H1 (cell line): ENCODE data around the gene NEU3. TPM values are rescaled to one million over a fixed set of nuclear protein-coding genes. Genes with fewer than 3 reads are reported as not detected.

ENCODE experiments used
- CTCF ChIA-PET: fragments of 300-600 bp; sonication (Branson Sonifier 250); formaldehyde crosslinking; loops from one replicate; lab custom pipeline; 2021; ENCODE audit not compliant: partially characterized antibody; lab: Charles Lee
- POLR2A ChIA-PET: fragments of 300-600 bp; sonication (Branson Sonifier 250); formaldehyde crosslinking; loops from one replicate; lab custom pipeline; 2021; ENCODE audit warnings: inconsistent platforms; ENCODE audit not compliant: partially characterized antibody; lab: Charles Lee
- DNase-seq, 2 experiments: peaks; one replicate each; pipeline versions ENCODE4 v3.0.0 to v3.0.0-alpha.2; 2010 to 2022; ENCODE audit warnings: low spot score in 2 of 2, low read depth in 1 of 2, mixed read lengths in 1 of 2
- FAIRE-seq: peaks from 2 replicates; lab custom pipeline; 2011; peaks lifted over from hg19 to GRCh38; lab: Jason Lieb, UNC
- H2AFZ ChIP-seq: 2 replicates; pipeline ENCODE4 v1.8.1; 2012; ENCODE audit warnings: low read length, inconsistent platforms
- H2AK5ac ChIP-seq: 2 replicates; pipeline ENCODE4 v1.6.1; 2013; ENCODE audit warnings: low read depth, low read length
- H2BK120ac ChIP-seq: replicated peaks from 2 replicates; pipeline ENCODE3; 2013; ENCODE audit warnings: low read depth, low read length, inconsistent platforms
- H2BK12ac ChIP-seq: 2 replicates; pipeline ENCODE4 v1.6.1; 2013; ENCODE audit warnings: low read depth, low read length
- H2BK15ac ChIP-seq: 2 replicates; pipeline ENCODE4 v1.6.1; 2013; ENCODE audit warnings: low read length
- H2BK20ac ChIP-seq: 2 replicates; pipeline ENCODE4 v1.6.1; 2013; ENCODE audit warnings: low read length
- H2BK5ac ChIP-seq: 2 replicates; pipeline ENCODE4 v1.6.1; 2013; ENCODE audit warnings: low read depth, low read length
- H3K14ac ChIP-seq: 2 replicates; pipeline ENCODE4 v1.6.1; 2013; ENCODE audit warnings: inconsistent platforms; ENCODE audit not compliant: insufficient read length
- H3K18ac ChIP-seq: 2 replicates; pipeline ENCODE4 v1.6.1; 2013; ENCODE audit warnings: low read length; ENCODE audit errors: extremely low read depth
- H3K23ac ChIP-seq: 2 replicates; pipeline ENCODE4 v1.6.1; 2013; ENCODE audit warnings: inconsistent platforms; ENCODE audit not compliant: insufficient read length
- H3K23me2 ChIP-seq: 2 replicates; pipeline ENCODE4 v1.6.1; 2013; ENCODE audit warnings: low read depth, low read length
- H3K27ac ChIP-seq: 2 replicates; pipeline ENCODE4 v1.6.1; 2011; ENCODE audit warnings: low read depth, low read length, inconsistent platforms
- H3K27me3 ChIP-seq, 4 experiments: replicated peaks in 1 of 4; 1 replicate in 1 of 4; 2 replicates in 3 of 4; pipeline versions ENCODE4 v1.6.1 to v1.8.1; 2011 to 2013; ENCODE audit warnings: low read length in 3 of 4, mild to moderate bottlenecking in 3 of 4, inconsistent platforms in 2 of 4, mixed read lengths in 2 of 4, moderate library complexity in 1 of 4; ENCODE audit not compliant: control insufficient read depth in 3 of 4, insufficient read depth in 3 of 4; ENCODE audit errors: extremely low read depth in 1 of 4
- H3K36me3 ChIP-seq, 4 experiments: 2 replicates each; pipeline versions ENCODE4 v1.6.1 to v1.8.1; 2011 to 2013; ENCODE audit warnings: mild to moderate bottlenecking in 4 of 4, low read length in 3 of 4, moderate library complexity in 2 of 4, control low read depth in 1 of 4, inconsistent platforms in 1 of 4; ENCODE audit not compliant: insufficient read depth in 4 of 4, control insufficient read depth in 2 of 4
- H3K4ac ChIP-seq: replicated peaks from 2 replicates; pipeline ENCODE3; 2013; ENCODE audit warnings: low read length, low read depth, mixed read lengths, inconsistent platforms; ENCODE audit not compliant: insufficient read length
- H3K4me1 ChIP-seq, 4 experiments: replicated peaks in 1 of 4; 1 replicate in 1 of 4; 2 replicates in 3 of 4; pipeline versions ENCODE4 v1.6.1 to v1.8.1; 2011 to 2013; ENCODE audit warnings: low read length in 3 of 4, inconsistent platforms in 2 of 4, mixed read lengths in 1 of 4; ENCODE audit not compliant: insufficient read depth in 4 of 4, control insufficient read depth in 3 of 4
- H3K4me2 ChIP-seq, 2 experiments: 2 replicates each; pipeline versions ENCODE4 v1.6.1 to v1.8.1; 2011 to 2013; ENCODE audit warnings: low read depth in 2 of 2, low read length in 2 of 2, control low read depth in 1 of 2, inconsistent platforms in 1 of 2, mild to moderate bottlenecking in 1 of 2; ENCODE audit not compliant: insufficient read depth in 1 of 2
- H3K4me3 ChIP-seq, 4 experiments: fragments of 200-600, 300-600 bp in 1 of 4; sonication (generic), shearing (Covaris generic), sonication (Bioruptor Twin) in 1 of 4; 2 replicates each; pipeline versions ENCODE4 v1.5.1 to v1.8.1; 2011 to 2016; ENCODE audit warnings: low read length in 4 of 4, low read depth in 3 of 4, control low read depth in 2 of 4, inconsistent platforms in 2 of 4, mild to moderate bottlenecking in 2 of 4, mixed read lengths in 1 of 4, moderate library complexity in 1 of 4; ENCODE audit not compliant: insufficient read depth in 2 of 4; ENCODE audit errors: extremely low read depth in 1 of 4
- H3K56ac ChIP-seq: replicated peaks from 2 replicates; pipeline ENCODE3; 2013; ENCODE audit warnings: low read depth, mild to moderate bottlenecking, mixed read lengths, low read length, inconsistent platforms; ENCODE audit not compliant: insufficient read length
- H3K79me1 ChIP-seq: 2 replicates; pipeline ENCODE4 v1.6.1; 2013; ENCODE audit warnings: low read depth, low read length, control low read depth
- H3K79me2 ChIP-seq, 2 experiments: 2 replicates each; pipeline versions ENCODE4 v1.6.1 to v1.8.1; 2012 to 2013; ENCODE audit warnings: low read length in 2 of 2, mild to moderate bottlenecking in 2 of 2, inconsistent platforms in 1 of 2; ENCODE audit not compliant: insufficient read depth in 2 of 2, control insufficient read depth in 1 of 2
- H3K9ac ChIP-seq, 4 experiments: replicated peaks in 1 of 4; 1 replicate in 1 of 4; 2 replicates in 3 of 4; pipeline versions ENCODE4 v1.6.1 to v1.8.1; 2011 to 2013; ENCODE audit warnings: low read depth in 3 of 4, low read length in 3 of 4, control low read depth in 2 of 4, mild to moderate bottlenecking in 2 of 4, moderate library complexity in 2 of 4, inconsistent platforms in 1 of 4; ENCODE audit errors: extremely low read depth in 1 of 4
- H3K9me3 ChIP-seq, 2 experiments: 2 replicates each; pipeline versions ENCODE4 v1.6.1 to v1.8.1; 2012 to 2013; ENCODE audit warnings: mild to moderate bottlenecking in 2 of 2, moderate library complexity in 2 of 2, control low read depth in 1 of 2, inconsistent platforms in 1 of 2, low read depth in 1 of 2, low read length in 1 of 2, mixed read lengths in 1 of 2; ENCODE audit not compliant: insufficient read depth in 2 of 2
- H4K20me1 ChIP-seq, 2 experiments: replicated peaks in 1 of 2; 2 replicates each; pipeline versions ENCODE3 to v1.8.1; 2011 to 2013; ENCODE audit warnings: inconsistent platforms in 2 of 2, low read length in 2 of 2, mild to moderate bottlenecking in 1 of 2; ENCODE audit not compliant: insufficient read depth in 2 of 2, control insufficient read depth in 1 of 2
- H4K5ac ChIP-seq: 2 replicates; pipeline ENCODE4 v1.6.1; 2013; ENCODE audit warnings: low read length, low read depth, mixed read lengths, inconsistent platforms; ENCODE audit not compliant: insufficient read length
- H4K8ac ChIP-seq: 2 replicates; pipeline ENCODE4 v1.8.0; 2013; ENCODE audit warnings: mild to moderate bottlenecking, moderate library complexity, low read length, inconsistent platforms; ENCODE audit not compliant: insufficient read depth; ENCODE audit errors: extremely low read depth
- H4K91ac ChIP-seq: replicated peaks from 2 replicates; pipeline ENCODE3; 2013; ENCODE audit warnings: low read length, mixed read lengths, inconsistent platforms; ENCODE audit not compliant: insufficient read length
- BACH1 ChIP-seq: IDR thresholded peaks from 2 replicates; pipeline ENCODE4 v1.6.1; 2012; ENCODE audit warnings: low read length, improper control_type of control experiment
- BCL11A ChIP-seq, 2 experiments: IDR thresholded peaks; one replicate each; pipeline ENCODE4 v1.6.1; 2011; ENCODE audit warnings: low read depth in 2 of 2, low read length in 2 of 2, mild to moderate bottlenecking in 2 of 2
- E2F6 ChIP-seq: IDR thresholded peaks from 2 replicates; pipeline ENCODE4 v1.6.1; 2012; ENCODE audit warnings: inconsistent platforms
- GTF2F1 ChIP-seq: IDR thresholded peaks from 2 replicates; pipeline ENCODE4 v1.6.1; 2012; ENCODE audit warnings: low read depth, low read length, improper control_type of control experiment, borderline replicate concordance
- KDM5A ChIP-seq: fragments of 200-600 bp; IDR thresholded peaks from 2 replicates; pipeline ENCODE4 v1.7.1; 2012; ENCODE audit warnings: mild to moderate bottlenecking, low read length, inconsistent platforms, mixed read lengths
- NANOG ChIP-seq: IDR thresholded peaks from 2 replicates; pipeline ENCODE4 v1.6.1; 2011; ENCODE audit warnings: low read length, low read depth, mild to moderate bottlenecking, inconsistent platforms; ENCODE audit not compliant: insufficient read depth, poor library complexity, severe bottlenecking
- NRF1 ChIP-seq: IDR thresholded peaks from 2 replicates; pipeline ENCODE4 v1.6.1; 2011; ENCODE audit warnings: mild to moderate bottlenecking, low read depth, low read length, improper control_type of control experiment
- PHF8 ChIP-seq: fragments of 200-600 bp; sonication (generic); conservative IDR thresholded peaks from 2 replicates; pipeline ENCODE4 v1.7.1; 2012; ENCODE audit warnings: low read depth, mild to moderate bottlenecking, inconsistent platforms, low read length, moderate library complexity
- RBBP5 ChIP-seq: IDR thresholded peaks from 2 replicates; pipeline ENCODE4 v1.7.1; 2012; ENCODE audit warnings: low read depth, mild to moderate bottlenecking, inconsistent platforms, low read length, moderate library complexity, borderline replicate concordance
- SP1 ChIP-seq: IDR thresholded peaks from 2 replicates; pipeline ENCODE4 v1.6.1; 2011; ENCODE audit warnings: low read depth, low read length
- SRF ChIP-seq: IDR thresholded peaks from 2 replicates; pipeline ENCODE4 v1.6.1; 2011; ENCODE audit warnings: mild to moderate bottlenecking, low read depth, low read length, moderate library complexity
- TBP ChIP-seq: IDR thresholded peaks from 2 replicates; pipeline ENCODE4 v1.6.1; 2011; ENCODE audit warnings: low read depth, low read length, improper control_type of control experiment
- WGBS, 2 experiments: shearing (Covaris generic) in 1 of 2; methylation state at CpG; one replicate each; pipeline versions ENCODE4 v1.1.6 to v1.1.7; 2013 to 2015; ENCODE audit warnings: low lambda C conversion rate in 2 of 2, mixed read lengths in 2 of 2, inconsistent platforms in 1 of 2, low coverage in 1 of 2, missing lambda C conversion rate in 1 of 2; ENCODE audit not compliant: insufficient replicate concordance in 2 of 2, insufficient coverage in 1 of 2, insufficient read length in 1 of 2; ENCODE audit errors: extremely low coverage in 1 of 2, missing lambda C conversion rate in 1 of 2; 5-methylcytosine and 5-hydroxymethylcytosine counted together
- polyA plus RNA-seq, 7 experiments: library from polyadenylated mRNA; depleted of rRNA in 3 of 7; stranded (reverse) in 5 of 7; unstranded in 2 of 7; fragments of >200 nt in 5 of 7; fragments of 200-250 nt in 2 of 7; gene quantifications; 1 replicate in 5 of 7; 2 replicates in 1 of 7; 4 replicates in 1 of 7; pipeline versions ENCODE4 v1.2.1 to v1.2.3, GENCODE V29; 2011 to 2013; ENCODE audit warnings: missing spikeins in 2 of 7, mixed read lengths in 2 of 7
- total RNA-seq: library from RNA; stranded (reverse); fragmentation: NEBNext Ultra II Directional; extraction: Animal tissue kit (Norgen Biotek cat#: 25700); gene quantifications from 2 replicates; pipeline ENCODE4 v1.2.1, GENCODE V29; 2021
- TF ChIP-seq, protein P1 (sequence below): IDR thresholded peaks from 2 replicates; pipeline ENCODE4 v1.6.1; 2011; ENCODE audit warnings: low read depth, mild to moderate bottlenecking, low read length; ENCODE audit not compliant: insufficient read depth

NEU3 gene
- total and polyA plus RNA-seq, 2 of the 8 experiments (the other 6 are each of a cell fraction or from before 2014, with no cell fraction given) = 8.9 to 15.6 TPM

- Histone ChIP-seq H2BK20ac (no peak overlapping the region), H3K4ac (no peak overlapping the region), H2BK12ac (no peak overlapping the region), H3K27me3 (no peaks in the 10 kb centered on the region), H4K5ac (no peak overlapping the region), H3K18ac (no peak overlapping the region), H3K56ac (no peak overlapping the region), H4K91ac (no peak overlapping the region), H2AK5ac (no peak overlapping the region), H4K8ac (no peak overlapping the region), H4K20me1 (no peaks in the 10 kb centered on the region), H3K14ac (no peak overlapping the region), H2BK5ac (no peak overlapping the region), H3K4me1 (no peaks in the 10 kb centered on the region; a peak in 2 of 7 replicates), H3K23me2 (no peaks in the 10 kb centered on the region; the same call in 1 of the 2 replicates), H2BK120ac (no peak overlapping the region), H3K23ac (no peak overlapping the region), H2BK15ac (no peak overlapping the region), H2AFZ (no peak overlapping the region), H3K9me3 (peaks cover 0 to 4% of the 10 kb centered on the region in 2 experiments; a peak in 1 of 4 replicates), H3K9ac (no peak overlapping the region), H3K4me3 (no peak overlapping the region), H3K4me2 (no peak overlapping the region), H3K36me3 (no peaks in the 10 kb centered on the region), H3K79me1 (no peaks in the 10 kb centered on the region), H3K27ac (no peak overlapping the region), H3K79me2 (no peaks in the 10 kb centered on the region)
- DNase-seq (no peak), FAIRE-seq (no peak)
- 82% methylated on average over 1 of the region's 1 CpG; no CpG with 5 or more reads in 1 of the 2 experiments for WGBS, 2 experiments
- ChIA-PET POLR2A (interaction anchor here (1.1 kb wide), 1 partner anchor 37 kb away, joined by 3 read pairs; the partner anchor contains the start of gene NEU3), CTCF (interaction anchor here (0.9 to 8.9 kb wide), 8 partner anchors 8 to 219 kb away, joined by 3 to 142 read pairs (median 4); no protein-coding TSS in a partner anchor)
- TF ChIP-seq NRF1 = no peak
- TF ChIP-seq, protein P1, sequence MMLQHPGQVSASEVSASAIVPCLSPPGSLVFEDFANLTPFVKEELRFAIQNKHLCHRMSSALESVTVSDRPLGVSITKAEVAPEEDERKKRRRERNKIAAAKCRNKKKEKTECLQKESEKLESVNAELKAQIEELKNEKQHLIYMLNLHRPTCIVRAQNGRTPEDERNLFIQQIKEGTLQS = no peak
- TF ChIP-seq TBP = no peak
- TF ChIP-seq NANOG = no peak
- no peak for TF ChIP-seq RBBP5
- TF ChIP-seq PHF8 = no peak
- TF ChIP-seq BCL11A (IDR thresholded peaks at IDR 0.05; ENCODE audit: low read depth in 2 of 2, low read length in 2 of 2) = no peak
- no peak for TF ChIP-seq KDM5A
- TF ChIP-seq E2F6 = no peak
- TF ChIP-seq GTF2F1 = no peak
- TF ChIP-seq SP1 = no peak
- TF ChIP-seq BACH1 = no peak
- TF ChIP-seq SRF = no peak
These were observed 36.8 kb downstream of the NEU3 start for GRCh38 chr11:75025561-75025960.
